ENCODE results near the gene IFI27L2.

Gene IFI27L2

GRCh38 chr14:94098326-94098992 is 30.9 kb downstream of the IFI27L2 start:
- no peak for DNase-seq

DNA sequence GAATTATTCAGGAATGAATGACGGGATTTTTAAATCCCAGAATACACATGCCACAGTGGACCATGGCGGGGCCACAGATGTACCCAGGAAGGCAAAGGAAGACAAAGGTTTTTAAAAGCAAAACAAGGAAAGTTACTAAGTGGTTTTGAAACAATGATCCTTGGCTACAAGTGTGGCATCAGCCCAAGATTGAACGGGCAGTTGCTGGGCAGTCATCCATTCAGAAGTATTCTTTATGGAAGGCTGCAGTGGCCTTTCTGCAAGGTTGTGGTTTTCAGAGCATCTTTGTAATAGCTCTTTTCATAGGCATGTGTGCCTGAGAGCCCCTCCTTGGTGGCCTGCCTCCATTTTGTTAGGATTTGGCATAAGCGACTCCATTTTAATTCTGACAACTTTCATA is 32.3 kb downstream of the IFI27L2 start:
- no peak for DNase-seq

DNA sequence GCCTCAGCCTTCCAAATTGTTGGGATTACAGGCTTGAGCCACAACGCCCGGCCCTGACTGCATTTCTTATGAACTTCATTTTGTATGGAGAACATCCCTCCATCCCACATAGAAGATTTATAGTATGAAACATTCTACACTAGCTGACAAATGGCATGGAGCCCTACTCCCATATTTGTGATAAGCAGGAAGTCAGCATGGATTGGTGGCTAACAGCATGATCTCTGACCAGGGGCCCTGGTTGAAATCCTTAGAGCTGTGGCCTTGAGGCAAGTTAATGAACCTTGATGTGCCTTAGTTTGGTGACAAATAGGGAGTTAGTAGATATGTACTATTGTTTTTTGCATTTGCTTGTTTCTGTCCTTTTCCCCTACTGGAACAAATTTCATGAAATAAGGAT is 36.0 kb downstream of the IFI27L2 start:
- DNase-seq: no peak

GRCh38 chr14:94089479-94089878 is 39.9 kb downstream of the IFI27L2 start:
- DNase-seq: no peak

GRCh38 chr14:94088516-94088915 is 40.9 kb downstream of the IFI27L2 start:
- no peak for DNase-seq

DNA sequence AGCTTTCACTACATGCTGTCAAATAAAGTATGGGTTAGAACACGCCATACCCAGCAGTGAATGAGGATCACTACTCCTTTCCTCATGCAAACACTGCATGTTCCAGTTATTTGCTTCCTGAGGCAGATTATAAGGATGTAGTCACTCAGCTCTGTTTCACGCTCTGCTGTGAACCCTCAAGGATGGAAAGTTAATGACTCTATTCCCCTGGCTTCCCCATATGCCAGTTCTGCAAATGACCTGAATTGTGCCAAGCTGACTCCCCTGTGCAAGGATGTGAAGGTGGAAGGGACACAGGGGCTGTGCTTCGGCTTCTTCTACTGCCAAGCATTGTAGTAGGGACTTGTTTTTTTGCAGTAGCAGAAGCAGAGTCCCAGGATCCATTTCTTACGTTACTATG is 41.5 kb downstream of the IFI27L2 start:
- DNase-seq: no peak

DNA sequence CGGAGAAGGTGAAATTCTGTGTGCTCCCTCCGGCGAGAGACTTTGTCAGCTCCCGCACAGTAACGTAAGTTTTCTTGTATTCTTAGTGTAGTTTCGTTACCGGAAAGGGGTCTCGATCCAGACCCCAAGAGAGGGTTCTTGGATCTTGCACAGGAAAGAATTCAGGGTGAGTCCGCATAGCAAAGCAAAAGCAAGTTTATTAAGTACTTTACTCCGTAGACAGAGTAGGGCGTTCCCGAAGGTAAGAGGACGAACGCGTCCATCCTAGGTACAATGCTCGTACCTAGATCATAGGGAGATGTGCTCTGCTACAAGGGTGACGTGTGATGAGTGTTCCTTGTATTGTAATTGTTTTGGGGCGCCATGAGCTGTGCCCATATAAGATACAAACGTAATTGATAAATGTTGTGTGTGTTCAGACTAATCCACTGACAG is 48.0 kb downstream of the IFI27L2 start:
- DNase-seq: no peak

DNA sequence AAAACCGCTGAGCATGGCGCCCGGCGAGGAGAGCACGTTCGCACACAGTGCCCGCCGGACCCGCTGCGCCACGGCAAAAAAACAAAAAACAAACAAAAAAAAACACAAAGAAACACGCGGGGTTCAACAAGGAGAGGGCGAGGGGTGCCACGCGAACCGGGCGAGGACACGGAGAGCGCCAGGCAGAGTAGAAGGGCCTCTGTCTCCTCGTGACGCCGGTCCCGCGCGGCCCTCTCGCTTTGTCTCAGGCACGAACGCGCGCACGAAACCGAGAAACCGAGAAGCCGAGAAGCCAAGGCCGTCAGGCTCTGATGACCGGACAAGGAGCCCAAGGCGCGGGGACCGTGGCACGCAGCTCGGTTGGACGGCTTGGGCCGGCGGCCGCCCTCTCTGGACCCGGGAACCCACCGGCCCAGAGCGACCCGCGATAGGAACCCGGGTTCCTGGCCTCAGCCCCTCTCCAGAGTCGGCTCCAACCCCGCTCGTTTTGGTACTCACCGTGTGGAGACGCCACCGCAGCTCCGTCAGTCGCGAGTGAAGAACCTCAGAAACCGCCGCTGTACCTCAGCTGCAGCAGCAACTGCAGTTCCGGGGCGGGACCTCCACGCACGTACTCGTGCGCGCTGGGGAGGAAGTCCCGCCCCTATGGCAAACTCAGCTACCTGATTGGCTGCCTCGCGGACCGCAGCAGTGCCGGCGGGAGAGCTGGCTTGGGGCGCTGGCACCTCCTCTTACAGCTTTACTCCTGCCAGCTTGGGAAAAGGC is 48.6 kb downstream of the IFI27L2 start, which contains the start of the genes DDX24 and IFI27L1:
Gene DDX24 (minus strand): TSS at position 582 of the 765 bp plus-strand sequence. CDS start 1,460 bp downstream, outside the sequence.
Gene IFI27L1 (plus strand): TSS at position 690 of the 765 bp plus-strand sequence. CDS start 15,628 bp downstream, outside the sequence.
- peak; percentile 83 for DNase-seq

- peak; percentile 35 for DNase-seq
Observed at GRCh38 chr14:94079891-94080620, 49.3 kb downstream of the IFI27L2 start.

GRCh38 chr14:94077823-94078222 is 51.6 kb downstream of the IFI27L2 start:
- DNase-seq: no peak
